Sigmoid colon (tissue), 7 donors: Measurements from ENCODE around the gene LRP6. TPM values are rescaled to one million over a fixed set of nuclear protein-coding genes. Genes with fewer than 3 reads are reported as not detected.

Source experiments
- DNase-seq: peaks from one replicate; pipeline ENCODE4 v3.0.0-alpha.2; 2019
- H3K27ac ChIP-seq, 4 donors: fragments of 200-600 bp; sonication (generic); one replicate each; pipeline ENCODE4 v1.5.1; 2016 to 2019; ENCODE audit warnings: mild to moderate bottlenecking in 1 of 4
- H3K27me3 ChIP-seq, 3 donors: fragments of 200-600 bp; sonication (generic); one replicate each; pipeline ENCODE4 v1.5.1; 2019; ENCODE audit warnings: mild to moderate bottlenecking in 1 of 3
- H3K36me3 ChIP-seq, 4 donors: fragments of 200-600 bp; sonication (generic); one replicate each; pipeline ENCODE4 v1.5.1; 2016 to 2019
- H3K4me1 ChIP-seq, 4 donors: fragments of 200-600 bp; sonication (generic); one replicate each; pipeline ENCODE4 v1.5.1; 2017 to 2019
- H3K4me3 ChIP-seq, 4 donors: fragments of 200-600 bp; sonication (generic); one replicate each; pipeline ENCODE4 v1.5.1; 2017 to 2019; ENCODE audit warnings: mild to moderate bottlenecking in 2 of 4, moderate library complexity in 1 of 4
- H3K9me3 ChIP-seq, 4 donors: fragments of 200-600 bp in 3 of 4; sonication (generic) in 3 of 4; one replicate each; pipeline versions ENCODE4 v1.5.1 to v1.6.1; 2013 to 2019
- EP300 ChIP-seq, 4 donors: sonication (generic); formaldehyde crosslinking; IDR thresholded peaks; one replicate each; pipeline ENCODE4 v1.6.1; 2017; ENCODE audit warnings: antibody characterized with exemption in 4 of 4
- POLR2A ChIP-seq, 2 donors: fragments of 450-650 bp; IDR thresholded peaks; one replicate each; pipeline ENCODE4 v1.6.1; 2016; ENCODE audit warnings: antibody characterized with exemption in 2 of 2, mild to moderate bottlenecking in 2 of 2, moderate library complexity in 2 of 2
- POLR2AphosphoS5 ChIP-seq, 4 donors: sonication (generic); formaldehyde crosslinking; IDR thresholded peaks; one replicate each; pipeline ENCODE4 v1.6.1; 2017; ENCODE audit warnings: antibody characterized with exemption in 4 of 4
- WGBS, 2 donors: extraction: QIAGEN DNeasy Blood & Tissue Kit; methylation state at CpG; one replicate each; pipeline ENCODE4 v1.1.7; 2013; 5-methylcytosine and 5-hydroxymethylcytosine counted together
- intact Hi-C: fragments of 100-400 bp; cut with DNase I; formaldehyde crosslinking; loops from one replicate; pipeline ENCODE4 v1.15.1; 2023
- polyA plus RNA-seq, 3 donors: library from polyadenylated mRNA; stranded (reverse); fragments of 200-250 nt; gene quantifications; one replicate each; pipeline ENCODE4 v1.2.3, GENCODE V29; 2013
- total RNA-seq, 4 donors: library from RNA; depleted of rRNA; stranded (reverse); fragments of >200 nt; gene quantifications; one replicate each; pipeline ENCODE4 v1.1.0, GENCODE V29; 2016
- TF ChIP-seq, protein P1 (sequence below), 4 experiments: fragments of 450-650 bp in 3 of 4; fragments of 200-600 bp in 1 of 4; IDR thresholded peaks; one replicate each; pipeline ENCODE4 v1.5.1; 2016 to 2019; ENCODE audit warnings: antibody characterized with exemption in 4 of 4, mild to moderate bottlenecking in 3 of 4, moderate library complexity in 2 of 4
- donor health status: healthy with polysubstance abuse.
- donor health status: Bipolar disorder and iron deficiency.
- donor health status: healthy.

LRP6 gene
- total and polyA plus RNA-seq, 7 donors: 1.8 to 55.1 (median 36.0) TPM

GRCh38 chr12:12224240-12224940 is 42.5 kb downstream of the LRP6 start:
- no peaks in the 10 kb centered on the region for H3K27me3 ChIP-seq
- WGBS, 2 donors: 83 to 93% methylated on average over 2 of the region's 2 CpGs
- peaks cover 0 to 3% (median 0%) of the 10 kb centered on the region in 4 donors for H3K9me3 ChIP-seq
- TF ChIP-seq POLR2A (IDR thresholded peaks at IDR 0.05) (no peak), POLR2AphosphoS5 (IDR thresholded peaks at IDR 0.05) (no peak), EP300 (IDR thresholded peaks at IDR 0.05) (no peak)
- TF ChIP-seq, protein P1, sequence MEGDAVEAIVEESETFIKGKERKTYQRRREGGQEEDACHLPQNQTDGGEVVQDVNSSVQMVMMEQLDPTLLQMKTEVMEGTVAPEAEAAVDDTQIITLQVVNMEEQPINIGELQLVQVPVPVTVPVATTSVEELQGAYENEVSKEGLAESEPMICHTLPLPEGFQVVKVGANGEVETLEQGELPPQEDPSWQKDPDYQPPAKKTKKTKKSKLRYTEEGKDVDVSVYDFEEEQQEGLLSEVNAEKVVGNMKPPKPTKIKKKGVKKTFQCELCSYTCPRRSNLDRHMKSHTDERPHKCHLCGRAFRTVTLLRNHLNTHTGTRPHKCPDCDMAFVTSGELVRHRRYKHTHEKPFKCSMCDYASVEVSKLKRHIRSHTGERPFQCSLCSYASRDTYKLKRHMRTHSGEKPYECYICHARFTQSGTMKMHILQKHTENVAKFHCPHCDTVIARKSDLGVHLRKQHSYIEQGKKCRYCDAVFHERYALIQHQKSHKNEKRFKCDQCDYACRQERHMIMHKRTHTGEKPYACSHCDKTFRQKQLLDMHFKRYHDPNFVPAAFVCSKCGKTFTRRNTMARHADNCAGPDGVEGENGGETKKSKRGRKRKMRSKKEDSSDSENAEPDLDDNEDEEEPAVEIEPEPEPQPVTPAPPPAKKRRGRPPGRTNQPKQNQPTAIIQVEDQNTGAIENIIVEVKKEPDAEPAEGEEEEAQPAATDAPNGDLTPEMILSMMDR (IDR thresholded peaks at IDR 0.05): no peak
- H3K4me3 ChIP-seq: no peak overlapping the region
- intact Hi-C loops: no loop called here
- H3K4me1 ChIP-seq: peaks cover 0 to 40% (median 5%) of the 10 kb centered on the region in 4 donors
- no peak for DNase-seq
- H3K36me3 ChIP-seq: no peaks in the 10 kb centered on the region
- no peak overlapping the region for H3K27ac ChIP-seq

DNA sequence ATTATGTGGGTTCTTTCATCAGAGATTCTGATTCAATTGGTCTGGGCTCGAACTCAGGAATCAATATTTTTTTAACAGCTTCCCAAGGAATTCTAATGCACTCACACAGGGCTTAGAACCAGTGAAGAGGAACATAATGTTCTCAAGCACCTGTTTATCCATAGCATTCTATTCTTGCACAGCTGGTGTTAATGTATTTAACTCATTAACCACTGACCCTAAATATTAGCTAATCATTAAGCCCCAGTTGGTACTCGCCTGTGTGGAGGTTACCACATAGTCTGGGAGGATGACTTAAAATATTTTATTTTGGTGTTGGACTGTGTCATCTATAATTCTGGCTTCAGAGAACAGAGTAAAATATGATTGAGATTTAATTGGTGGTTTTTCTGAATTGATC is 45.3 kb downstream of the LRP6 start:
- intact Hi-C loops: no loop called here

DNA sequence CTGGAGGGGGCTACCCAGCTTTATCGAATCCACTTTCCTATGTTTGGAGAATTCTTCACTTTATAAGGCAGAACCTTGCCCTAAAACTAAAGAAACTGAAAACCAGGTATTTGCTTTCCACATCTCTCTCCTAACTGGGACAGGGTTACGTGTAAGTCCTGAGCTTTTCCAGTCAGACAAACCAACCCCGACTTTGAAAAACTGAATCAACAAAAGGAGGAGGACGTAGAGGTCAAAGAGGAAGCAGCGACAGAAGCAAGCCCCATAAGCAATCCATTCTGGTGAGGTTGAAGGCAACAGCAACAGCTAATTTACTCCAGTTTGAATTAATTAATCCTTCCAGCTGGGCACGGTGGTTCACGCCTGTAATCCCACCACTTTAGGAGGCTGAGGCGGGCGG is 47.2 kb downstream of the LRP6 start:
- no peak for DNase-seq
- WGBS, 2 donors: 89 to 92% methylated on average over 9 of the region's 9 CpGs
- Histone ChIP-seq H3K4me3 (no peak overlapping the region), H3K4me1 (peaks cover 0 to 50% (median 15%) of the 10 kb centered on the region in 4 donors), H3K27me3 (no peaks in the 10 kb centered on the region), H3K36me3 (no peaks in the 10 kb centered on the region), H3K9me3 (no peaks in the 10 kb centered on the region), H3K27ac (no peak overlapping the region)
- TF ChIP-seq POLR2AphosphoS5 (IDR thresholded peaks at IDR 0.05): no peak
- TF ChIP-seq POLR2A (IDR thresholded peaks at IDR 0.05): no peak
- TF ChIP-seq, protein P1 (IDR thresholded peaks at IDR 0.05): no peak
- no peak for TF ChIP-seq EP300 (IDR thresholded peaks at IDR 0.05)
- intact Hi-C loops: no loop called here

More for the DNA sequence above, 45.3 kb downstream of the LRP6 start:
- H3K4me1 ChIP-seq: peaks cover 0 to 33% (median 9%) of the 10 kb centered on the region in 4 donors
- H3K36me3 ChIP-seq: no peaks in the 10 kb centered on the region
- TF ChIP-seq, protein P1 (IDR thresholded peaks at IDR 0.05): no peak
- no peak for TF ChIP-seq EP300 (IDR thresholded peaks at IDR 0.05)
- TF ChIP-seq POLR2AphosphoS5 (IDR thresholded peaks at IDR 0.05): no peak
- no peak for TF ChIP-seq POLR2A (IDR thresholded peaks at IDR 0.05)
- WGBS, 2 donors: 79 to 80% methylated on average over 2 of the region's 2 CpGs
- no peaks in the 10 kb centered on the region for H3K27me3 ChIP-seq
- H3K9me3 ChIP-seq: peaks cover 0 to 3% (median 0%) of the 10 kb centered on the region in 4 donors
- DNase-seq: no peak
- no peak overlapping the region for H3K4me3 ChIP-seq
- no peak overlapping the region for H3K27ac ChIP-seq

DNA sequence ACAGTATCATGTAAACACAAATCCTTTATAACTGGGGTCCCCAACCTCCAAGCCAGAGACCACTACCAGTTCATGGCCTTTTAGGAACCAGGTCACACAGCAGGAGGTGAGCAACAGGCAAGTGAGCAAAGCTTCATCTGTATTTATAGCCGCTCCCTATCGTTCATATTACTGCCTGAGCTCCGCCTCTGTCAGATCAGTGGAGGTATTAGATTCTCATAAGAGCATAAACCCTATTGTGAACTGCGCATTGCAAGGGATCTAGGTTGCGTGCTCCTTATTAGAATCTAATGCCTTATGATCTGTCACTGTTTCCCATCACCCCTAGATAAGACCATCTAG is 49.9 kb downstream of the LRP6 start:
- no peaks in the 10 kb centered on the region for H3K27me3 ChIP-seq

More for the DNA sequence above, 49.9 kb downstream of the LRP6 start:
- Histone ChIP-seq H3K36me3 (no peaks in the 10 kb centered on the region), H3K4me3 (no peak overlapping the region), H3K27ac (no peak overlapping the region), H3K4me1 (peaks cover 0 to 50% (median 18%) of the 10 kb centered on the region in 4 donors), H3K9me3 (no peaks in the 10 kb centered on the region)
- WGBS, 2 donors: 73 to 86% methylated on average over 5 of the region's 5 CpGs
- TF ChIP-seq, protein P1 (IDR thresholded peaks at IDR 0.05): no peak
- TF ChIP-seq POLR2AphosphoS5 (IDR thresholded peaks at IDR 0.05): no peak
- TF ChIP-seq POLR2A (IDR thresholded peaks at IDR 0.05): no peak
- TF ChIP-seq EP300 (IDR thresholded peaks at IDR 0.05): no peak
- DNase-seq: no peak
- intact Hi-C loops: no loop called here
